ENCODE measurements around the gene TBL3.
"Not testable (repeated sequence)": the region's sequence is repeated elsewhere in the genome, so short reads cannot be mapped to it uniquely, and the experiment has no call there.

The TBL3 gene

DNA sequence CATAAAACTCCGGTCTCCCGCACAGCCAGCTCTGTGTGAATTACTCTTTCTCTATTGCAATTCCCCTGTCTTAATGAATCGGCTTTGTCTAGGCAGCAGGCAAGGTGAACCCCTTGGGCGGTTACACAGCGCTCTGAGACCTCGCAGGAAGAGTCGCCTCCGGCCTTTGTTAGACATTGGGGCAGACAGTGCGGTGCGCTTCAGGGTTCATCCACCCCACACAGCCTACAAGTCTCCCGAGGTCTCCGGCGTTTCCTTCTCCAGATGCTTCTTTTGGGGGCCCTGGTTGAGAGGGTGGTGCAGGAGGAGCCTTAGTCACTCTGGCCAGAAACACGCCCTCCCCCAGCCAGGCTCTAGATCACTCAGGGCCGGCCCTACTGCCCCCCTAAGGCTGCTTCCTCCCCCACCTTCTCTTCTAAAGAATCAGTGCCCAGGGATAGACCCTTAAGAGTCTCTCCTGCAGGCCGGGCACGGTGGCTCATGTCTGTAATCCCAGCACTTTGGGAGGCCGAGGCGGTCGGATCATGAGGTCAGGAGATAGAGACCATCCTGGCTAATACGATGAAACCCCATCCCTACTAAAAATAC is 27.1 kb upstream of the TBL3 start:
- no peak for FAIRE-seq

DNA sequence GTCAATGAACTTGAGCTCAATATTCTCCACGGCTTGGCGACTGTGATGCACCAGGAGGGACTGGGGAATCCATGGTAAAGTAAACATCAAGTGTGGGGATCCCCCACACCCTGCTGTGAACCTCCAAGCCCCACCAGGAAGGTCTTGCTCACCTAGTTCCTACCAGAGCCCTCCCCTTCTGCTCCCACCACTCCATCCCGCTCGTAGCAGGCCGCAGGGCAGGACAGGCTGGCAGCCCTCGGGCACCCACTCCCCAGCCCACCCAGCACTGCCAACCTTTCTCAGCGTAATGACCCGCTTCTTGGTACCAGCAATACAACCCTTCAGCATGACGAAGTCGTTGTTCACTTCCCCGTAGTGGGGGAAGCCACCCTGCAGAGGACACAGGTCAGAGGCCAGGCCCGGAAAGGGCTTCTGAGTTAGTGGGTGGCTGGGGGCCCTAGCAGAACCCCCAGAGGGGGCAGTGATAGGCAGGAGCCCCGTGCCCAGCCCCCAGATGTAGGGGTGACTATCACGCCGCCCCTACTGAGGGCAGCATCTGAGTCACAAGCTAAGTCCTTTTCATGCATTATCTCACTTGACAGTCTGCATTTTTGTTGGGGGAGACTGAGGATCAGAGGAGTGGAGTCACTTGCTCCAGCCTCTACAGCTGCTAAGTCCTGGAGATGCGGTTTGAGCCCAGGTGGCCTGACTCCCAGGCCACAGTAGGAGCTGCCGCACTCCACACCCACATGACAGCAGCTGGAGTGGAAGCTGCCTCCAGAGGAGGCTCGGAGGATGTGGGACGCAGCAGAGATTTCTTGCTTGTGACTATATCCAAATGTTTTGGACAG is 26.1 kb upstream of the TBL3 start:
- FAIRE-seq, result no peak

DNA sequence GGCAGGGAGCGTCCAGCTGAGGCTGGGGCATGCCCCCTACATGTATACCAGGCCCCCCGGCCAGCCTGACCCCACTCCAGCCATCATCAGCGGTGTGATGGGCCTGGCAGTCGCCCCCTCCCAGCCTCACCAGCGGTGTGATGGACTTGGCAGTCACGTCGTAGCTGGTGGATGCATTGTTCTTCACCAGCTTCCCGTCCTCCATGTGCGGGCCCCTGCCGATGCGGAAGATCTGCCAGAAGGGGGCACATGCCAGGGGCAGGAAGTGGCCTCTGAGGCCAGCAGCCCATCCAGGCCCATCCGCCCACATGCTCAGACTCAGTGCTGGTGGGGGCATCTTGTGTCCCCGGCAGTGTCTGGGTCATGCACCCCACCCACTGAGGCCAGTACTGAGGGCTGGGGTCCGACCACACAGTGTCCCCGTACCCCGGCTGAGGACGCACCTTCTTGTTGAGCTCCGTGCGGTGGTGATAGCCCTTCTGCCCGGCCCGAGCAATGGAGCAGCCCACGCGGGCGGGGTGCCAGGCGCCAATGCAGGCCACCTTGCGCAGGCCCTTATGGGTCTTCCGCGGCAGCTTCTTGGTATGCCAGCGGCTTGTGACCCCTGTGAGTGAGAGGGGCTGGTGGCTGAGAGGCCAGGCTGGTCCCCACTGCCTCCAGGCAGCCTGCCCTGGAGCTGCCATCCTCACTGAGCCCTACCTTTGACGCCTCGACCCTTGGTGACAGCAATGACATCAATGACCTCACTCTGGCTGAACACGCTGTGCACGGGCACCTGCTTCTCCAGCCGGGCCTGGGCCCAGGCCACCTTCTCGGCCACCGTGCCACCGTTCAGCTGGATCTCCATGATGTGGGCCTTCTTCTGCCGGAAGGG is 25.1 kb upstream of the TBL3 start:
- FAIRE-seq, result no peak

DNA sequence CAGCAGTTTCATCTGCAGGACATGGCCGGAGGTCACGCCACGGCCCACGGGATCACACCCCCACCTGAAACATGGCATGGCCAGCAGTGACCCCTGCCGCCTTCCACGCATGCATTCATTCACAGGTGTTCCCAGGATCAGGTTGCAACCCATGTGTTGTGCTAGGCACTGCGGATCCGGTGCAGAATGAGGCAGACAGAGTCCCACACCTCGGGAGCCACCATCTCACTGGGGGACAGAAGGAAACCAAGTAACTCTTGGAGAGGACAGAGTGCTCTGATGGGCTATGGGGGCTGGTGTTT is 24.5 kb upstream of the TBL3 start:
- no peak for FAIRE-seq

DNA sequence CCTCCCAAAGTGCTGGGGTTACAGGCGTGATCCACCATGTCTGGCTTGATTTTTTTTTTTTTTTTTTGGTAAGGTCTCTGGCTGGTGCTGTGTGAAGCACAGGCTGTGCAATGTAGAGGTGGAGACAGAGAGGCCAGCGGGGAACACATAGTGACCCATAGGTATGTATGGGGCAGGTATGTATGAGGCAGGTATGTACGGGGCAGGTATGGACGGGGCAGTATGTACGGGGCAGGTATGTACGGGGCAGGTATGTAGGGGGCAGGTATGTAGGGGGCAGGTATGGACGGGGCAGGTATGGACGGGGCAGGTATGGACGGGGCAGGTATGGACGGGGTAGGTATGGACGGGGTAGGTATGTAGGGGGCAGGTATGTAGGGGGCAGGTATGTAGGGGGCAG is 22.3 kb upstream of the TBL3 start:
- no peak for FAIRE-seq

DNA sequence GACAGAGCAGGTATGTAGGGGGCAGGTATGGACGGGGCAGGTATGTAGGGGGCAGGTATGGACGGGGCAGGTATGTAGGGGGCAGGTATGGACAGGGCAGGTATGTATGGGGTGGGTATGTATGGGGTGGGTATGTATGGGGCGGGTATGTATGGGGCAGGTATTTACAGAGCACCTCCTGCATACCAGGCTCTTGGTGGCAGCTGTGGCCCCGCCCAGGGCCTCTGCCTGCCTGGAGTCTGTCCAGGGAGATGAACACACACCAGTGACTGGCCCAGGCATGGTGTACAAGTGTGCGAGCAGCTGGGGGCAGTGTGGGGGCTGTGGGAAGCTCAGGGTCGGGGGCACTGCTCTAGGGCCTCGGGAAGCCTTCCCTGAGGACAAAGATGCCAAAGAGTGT is 21.8 kb upstream of the TBL3 start:
- no peak for FAIRE-seq

DNA sequence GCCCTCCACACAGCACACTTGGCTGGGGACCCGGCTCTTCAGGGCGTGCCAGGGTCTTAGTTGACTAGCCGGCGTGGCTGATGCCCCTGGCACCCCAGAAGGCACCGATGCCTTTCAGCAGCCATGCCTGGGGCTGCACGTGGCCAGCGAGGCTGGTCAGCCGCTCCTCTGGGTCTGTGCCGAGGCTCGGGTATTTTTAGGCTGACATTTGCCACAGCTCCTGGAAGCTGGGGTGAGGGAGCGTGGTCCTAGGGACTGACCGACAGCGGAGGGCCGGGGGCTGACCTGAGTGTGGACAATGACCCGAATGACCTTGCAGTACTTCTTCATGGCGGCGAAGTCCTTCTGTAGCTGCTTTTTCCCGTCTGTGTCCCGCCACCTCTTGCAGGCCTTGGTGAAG is 21.3 kb upstream of the TBL3 start:
- no peak for FAIRE-seq

DNA sequence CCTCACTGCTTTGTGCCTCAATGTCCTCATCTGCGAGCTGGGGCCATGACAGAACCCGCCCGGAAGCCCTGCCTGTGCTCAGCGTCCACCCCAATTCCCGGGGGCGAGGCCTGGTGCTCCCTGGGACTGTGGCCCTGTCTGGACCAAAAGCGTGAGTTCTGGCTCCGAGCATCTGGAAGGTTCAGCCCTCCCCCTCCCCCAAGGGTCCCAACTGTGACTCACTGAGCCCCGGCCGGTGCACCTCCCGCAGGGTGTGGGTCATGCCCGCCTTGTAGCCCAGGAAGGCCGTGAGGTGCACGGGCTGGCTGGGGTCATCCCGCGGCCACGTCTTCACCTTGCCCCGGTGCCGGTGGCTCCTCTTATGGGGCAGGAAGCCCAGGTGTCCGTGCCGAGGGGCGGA is 18.1 kb upstream of the TBL3 start:
- no peak for FAIRE-seq

DNA sequence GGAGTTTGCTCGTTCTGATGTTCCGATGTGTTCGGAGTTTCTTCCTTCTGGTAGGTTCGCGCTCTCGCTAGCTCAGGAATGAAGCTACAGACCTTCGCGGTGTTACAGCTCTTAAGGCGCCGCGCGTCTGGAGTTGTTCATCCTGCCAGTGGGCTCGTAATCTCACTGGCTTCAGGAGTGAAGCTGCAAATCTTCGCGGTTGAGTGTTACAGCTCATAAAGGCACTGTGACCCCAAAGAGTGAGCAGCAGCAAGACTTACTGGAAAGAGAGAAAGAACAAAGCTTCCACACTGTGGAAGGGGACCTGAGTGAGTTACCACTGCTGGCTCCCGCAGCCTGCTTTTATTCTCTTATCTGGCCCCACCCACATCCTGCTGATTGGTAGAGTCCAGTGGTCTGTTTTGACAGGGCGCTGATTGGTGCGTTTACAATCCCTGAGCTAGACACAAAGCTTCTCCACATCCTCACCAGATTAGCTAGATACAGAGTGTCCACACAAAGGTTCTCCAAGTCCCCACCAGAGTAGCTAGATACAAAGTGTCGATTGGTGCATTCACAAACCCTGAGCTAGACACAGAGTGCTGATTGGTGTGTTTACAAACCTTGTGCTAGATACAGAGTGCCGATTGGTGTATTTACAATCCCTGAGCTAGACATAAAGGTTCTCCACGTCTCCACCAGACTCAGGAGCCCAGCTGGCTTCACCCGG is 14.3 kb upstream of the TBL3 start:
- FAIRE-seq, result not testable (repeated sequence)

DNA sequence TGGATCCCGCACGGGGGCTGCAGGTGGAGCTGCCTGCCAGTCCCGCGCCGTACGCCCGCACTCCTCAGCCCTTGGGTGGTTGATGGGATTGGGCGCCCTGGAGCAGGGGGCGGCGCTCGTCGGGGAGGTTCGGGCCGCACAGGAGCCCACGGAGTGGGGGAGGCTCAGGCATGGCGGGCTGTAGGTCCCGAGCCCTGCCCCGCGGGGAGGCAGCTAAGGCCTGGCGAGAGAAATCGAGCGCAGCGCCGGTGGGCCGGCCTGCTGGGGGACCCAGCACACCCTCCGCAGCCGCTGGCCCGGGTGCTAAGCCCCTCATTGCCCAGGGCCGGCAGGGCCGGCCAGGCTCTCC is 13.7 kb upstream of the TBL3 start:
- not testable (repeated sequence) for FAIRE-seq

DNA sequence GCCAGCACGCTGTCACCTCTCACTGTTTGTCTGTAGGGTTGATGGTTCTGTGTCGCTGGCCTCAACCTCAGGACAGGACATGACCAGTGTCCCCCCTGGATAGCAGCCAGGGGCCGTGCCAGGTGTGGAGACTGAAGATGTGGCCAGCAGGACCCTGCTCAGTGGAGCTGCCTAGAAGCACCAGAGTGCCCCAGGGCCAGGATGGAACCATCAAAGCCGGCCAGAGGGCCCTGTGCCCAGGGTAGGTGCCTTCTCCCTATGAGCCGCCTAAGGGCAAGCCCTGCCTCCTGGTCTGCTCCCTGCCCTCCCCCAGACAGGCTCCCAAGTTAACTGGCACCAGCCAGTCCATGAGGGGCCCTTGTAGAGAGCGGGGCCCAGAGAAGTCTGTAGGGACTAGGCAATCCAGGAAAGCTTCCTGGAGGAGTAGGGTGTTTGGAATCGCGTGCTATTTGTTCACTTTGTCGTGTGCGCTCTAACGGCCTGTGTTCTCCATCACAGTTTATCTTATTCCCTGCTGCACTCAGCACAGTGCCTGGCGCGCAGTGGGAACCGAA is 13.1 kb upstream of the TBL3 start:
- FAIRE-seq, result no peak

DNA sequence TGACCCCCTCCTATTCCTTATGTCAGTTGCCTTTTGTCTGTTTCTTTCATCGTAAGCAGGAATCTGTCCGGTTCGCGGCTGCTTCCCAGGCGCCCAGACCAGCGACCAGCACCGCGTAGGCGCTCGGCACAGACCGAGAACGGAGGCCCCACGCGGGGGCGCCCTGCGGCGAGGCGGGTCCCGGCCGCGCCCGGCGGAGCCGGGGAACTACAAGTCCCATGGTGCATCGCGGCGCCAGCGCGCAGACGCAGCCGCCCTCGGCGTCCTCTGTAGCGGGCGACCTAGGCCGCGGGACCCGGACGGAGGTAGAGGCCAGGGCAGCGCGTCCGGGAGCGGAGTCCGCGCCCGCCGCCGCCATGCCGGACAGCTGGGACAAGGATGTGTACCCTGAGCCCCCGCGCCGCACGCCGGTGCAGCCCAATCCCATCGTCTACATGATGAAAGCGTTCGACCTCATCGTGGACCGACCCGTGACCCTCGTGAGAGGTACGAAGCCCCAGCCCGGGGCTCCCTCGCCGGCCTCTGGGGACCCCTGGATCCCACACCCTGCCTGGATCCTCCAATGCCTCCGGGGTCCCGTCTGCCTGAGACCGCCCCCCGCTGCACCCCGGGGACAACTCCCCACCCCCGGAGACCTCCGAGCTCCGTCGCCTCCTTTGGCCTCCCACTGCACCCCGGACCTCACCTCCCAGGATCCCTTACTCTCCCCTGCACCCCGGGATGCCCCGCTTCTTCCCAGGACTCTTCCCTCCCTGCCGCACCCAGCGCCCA is 12.4 kb upstream of the TBL3 start, which contains the start of gene NDUFB10:
Gene NDUFB10 (plus strand): TSS at position 270 of the 771 bp plus-strand sequence. CDS start 87 bp downstream, at position 357.
- no peak for FAIRE-seq

DNA sequence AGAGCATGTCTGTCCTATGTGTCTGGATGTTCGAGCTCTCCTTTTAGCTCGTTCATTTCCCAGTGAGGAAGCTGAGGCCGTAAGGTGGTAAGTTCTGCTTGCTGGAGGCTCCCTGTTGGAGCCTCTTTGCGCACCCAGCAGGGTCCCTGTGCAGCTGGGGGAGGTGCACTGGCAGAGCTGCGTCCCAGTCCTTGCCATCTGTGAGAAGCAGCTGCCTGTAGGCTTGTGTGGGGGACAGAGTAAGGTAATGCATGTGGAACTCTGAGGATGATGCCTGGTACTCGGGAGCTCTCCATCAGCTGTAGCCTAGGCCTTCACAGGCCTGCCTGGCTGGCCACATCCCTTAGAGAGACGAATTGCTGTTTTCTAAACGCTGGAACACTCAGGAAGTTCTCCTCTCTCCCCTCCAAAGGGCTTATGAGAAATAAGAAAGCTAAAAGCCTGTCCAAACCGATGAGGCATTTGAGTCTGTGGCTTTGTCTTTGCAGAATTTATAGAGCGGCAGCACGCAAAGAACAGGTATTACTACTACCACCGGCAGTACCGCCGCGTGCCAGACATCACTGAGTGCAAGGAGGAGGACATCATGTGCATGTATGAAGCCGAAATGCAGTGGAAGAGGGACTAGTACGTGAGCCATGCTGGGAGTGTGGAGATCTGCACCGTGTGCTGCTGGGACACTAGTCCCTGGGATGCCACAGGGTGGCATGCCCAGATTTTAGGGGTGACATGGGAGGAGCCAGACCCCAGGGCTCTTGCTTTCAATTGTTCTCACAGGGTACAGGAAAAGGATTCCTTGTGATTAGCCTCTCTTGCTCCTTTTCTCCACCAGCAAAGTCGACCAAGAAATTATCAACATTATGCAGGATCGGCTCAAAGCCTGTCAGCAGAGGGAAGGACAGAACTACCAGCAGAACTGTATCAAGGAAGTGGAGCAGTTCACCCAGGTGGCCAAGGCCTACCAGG is 10.9 kb upstream of the TBL3 start:
- no peak for FAIRE-seq

DNA sequence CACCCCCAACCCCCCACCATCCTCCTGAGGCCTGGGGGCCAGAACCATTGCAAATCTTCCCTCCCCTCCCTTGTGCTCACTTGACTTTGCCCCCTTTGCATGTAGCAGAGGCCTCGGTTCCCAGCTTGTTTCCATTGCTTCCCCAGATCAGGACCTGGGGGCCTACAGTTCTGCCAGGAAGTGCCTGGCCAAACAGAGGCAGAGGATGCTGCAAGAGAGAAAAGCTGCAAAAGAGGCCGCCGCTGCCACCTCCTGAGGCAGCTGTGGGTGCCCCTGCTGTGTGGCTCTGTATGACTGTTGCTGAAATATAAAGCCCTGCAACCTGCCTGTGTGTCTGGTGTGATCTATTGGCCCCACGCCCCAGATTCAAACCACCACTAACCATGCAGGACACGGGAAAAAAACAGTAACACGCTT is 10.2 kb upstream of the TBL3 start:
- no peak for FAIRE-seq

DNA sequence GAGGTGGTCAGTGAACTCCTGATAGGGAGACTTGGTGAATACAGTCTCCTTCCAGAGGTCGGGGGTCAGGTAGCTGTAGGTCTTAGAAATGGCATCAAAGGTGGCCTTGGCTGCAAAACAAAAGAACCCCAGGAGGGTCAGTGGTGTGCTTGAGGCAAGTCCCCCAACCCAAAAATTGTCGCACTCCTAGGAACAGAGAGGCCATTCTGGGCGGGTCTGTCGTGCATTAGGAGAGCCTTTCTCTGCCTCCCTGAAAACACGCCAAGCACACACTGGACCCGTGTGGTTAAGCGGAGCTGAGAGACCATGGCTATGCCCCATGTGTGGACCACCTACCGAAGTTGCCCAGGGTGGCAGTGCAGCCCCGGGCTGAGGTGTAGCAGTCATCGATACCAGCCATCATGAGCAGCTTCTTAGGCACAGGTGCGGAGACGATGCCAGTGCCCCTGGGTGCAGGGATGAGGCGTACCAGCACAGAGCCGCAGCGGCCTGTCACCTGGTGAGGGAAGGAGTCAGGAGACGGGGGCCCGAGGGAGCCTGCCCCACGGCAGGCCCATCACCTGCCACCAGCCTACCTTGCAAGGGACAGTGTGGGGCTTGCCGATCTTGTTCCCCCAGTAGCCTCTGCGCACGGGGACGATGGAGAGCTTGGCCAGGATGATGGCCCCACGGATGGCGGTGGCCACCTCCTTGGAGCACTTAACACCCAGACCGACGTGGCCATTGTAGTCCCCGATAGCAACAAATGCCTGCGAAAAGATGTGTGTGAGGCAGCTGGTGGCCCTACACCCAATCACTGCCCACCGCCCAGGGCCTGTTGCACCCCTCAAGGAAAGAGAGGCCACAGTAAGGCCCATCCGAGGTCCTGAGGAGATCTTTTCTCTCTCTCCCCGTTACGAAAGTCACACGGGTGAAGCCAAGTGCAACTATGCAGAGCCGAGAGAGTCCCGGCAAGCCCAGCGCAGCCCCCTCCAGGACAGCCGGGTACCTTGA is 9.4 kb upstream of the TBL3 start:
- FAIRE-seq, result not testable (repeated sequence)

DNA sequence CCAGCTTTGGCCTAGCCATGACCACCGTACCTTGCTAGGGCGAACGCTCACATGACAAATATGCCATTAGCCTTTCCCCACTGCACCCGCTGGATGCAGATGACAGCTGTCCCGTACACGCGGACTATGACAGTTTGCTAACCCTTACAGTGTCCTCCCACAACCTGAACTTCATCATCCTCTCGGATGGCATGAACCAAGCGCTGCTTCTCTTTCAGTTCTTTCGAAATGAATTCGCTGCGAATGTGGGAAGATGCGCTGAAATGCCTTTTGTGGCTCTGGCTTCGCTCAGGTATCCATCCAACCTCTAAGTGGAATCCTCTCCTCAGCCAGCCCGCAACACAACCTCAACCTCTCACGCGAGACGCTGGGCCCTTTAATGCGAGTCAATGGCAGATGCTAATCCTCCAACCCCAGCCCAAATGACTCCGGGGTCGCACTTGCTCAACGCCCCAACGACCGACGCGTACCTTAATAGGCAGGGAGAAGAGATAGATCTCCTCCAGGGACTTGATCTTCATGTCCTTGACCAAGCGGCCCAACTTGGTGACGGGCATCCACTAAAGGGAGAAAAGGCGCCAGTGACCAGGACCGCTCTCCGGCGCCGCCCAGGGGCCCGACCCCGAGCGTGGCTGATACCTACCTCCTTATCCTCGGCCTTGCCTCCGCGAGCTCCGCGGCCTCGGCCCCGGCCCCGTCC is 7.9 kb upstream of the TBL3 start:
- no peak for FAIRE-seq

DNA sequence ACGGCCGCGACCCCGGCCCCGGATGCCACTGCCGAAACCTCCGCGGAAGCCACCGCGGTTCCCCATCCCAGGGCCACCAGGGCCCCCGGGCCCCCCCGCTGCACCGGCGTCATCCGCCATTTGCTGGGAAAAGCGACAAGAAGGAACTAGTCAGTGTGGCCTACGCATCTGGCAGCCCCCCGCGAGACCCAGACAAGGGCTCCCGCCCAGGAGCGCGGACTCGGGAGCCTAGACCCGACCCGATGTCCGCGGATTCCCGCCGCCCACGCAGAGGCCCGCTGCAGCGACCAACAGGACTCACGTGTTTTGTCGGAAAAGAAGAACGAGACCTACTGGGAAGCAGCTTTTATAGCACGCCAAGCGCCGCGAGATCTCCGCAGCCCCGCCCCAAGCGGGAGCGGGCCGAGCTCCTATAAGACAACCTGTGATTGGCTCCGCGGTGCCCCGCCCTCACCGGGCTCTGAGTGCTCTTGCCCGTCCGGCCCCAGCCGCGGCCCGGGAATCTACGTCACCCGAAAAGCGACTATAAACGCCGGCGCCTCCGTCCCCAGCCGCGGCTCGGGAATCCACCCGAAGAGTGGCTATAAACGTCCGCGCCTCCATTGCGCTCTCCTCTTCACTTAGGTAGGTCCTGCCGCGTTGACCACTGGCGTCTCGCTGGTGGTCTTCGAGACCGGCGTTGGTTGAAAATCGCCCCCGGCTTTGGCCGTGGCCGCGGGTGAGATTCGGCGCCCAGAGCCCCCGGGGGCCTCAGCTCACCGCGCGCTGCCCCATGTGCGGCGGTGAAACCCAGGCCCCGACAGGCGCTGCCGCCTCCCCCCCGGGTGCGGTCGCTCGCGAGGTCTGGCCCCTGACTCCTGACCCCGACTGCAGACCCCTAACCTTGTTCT is 7.1 kb upstream of the TBL3 start, which contains the start of gene RPS2:
Gene RPS2 (minus strand): TSS at position 321 of the 890 bp plus-strand sequence. CDS start 201 bp downstream, at position 120.
- no peak for FAIRE-seq

Data from islet of Langerhans (tissue), 1 donor.